GM12801 (cell line): Measurements from ENCODE around the gene SDK2.

Source experiments
- CTCF ChIP-seq: IDR thresholded peaks from one replicate; pipeline ENCODE4 v1.5.1; 2011; ENCODE audit warnings: control low read depth; ENCODE audit not compliant: insufficient read length; ENCODE audit errors: extremely low read depth

SDK2 gene

GRCh38 chr17:73584049-73584448, 60.2 kb downstream of the SDK2 start:
- TF ChIP-seq CTCF: no peak

- TF ChIP-seq CTCF: no peak
These were observed 61.4 kb downstream of the SDK2 start for GRCh38 chr17:73582821-73583220.

DNA sequence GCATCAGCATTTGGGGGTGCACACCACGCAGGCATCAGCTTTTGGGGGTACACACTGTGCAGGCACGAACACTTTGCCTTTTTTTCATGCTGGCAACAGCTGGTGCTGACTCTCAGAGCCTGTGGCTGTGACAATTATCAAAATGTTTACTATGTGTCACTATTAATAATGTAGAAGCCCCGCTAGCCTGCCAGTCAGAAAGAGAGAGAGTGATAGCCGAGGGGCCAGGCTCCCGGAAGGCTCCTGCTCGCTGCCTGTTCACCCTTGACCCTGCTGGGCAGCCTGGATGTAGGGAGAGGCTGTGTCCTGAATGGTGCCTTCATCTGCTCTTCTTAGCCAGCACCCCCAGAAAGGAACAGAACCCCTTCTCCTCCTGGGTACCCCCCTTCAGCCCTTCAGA, 61.9 kb downstream of the SDK2 start:
- no peak for TF ChIP-seq CTCF

DNA sequence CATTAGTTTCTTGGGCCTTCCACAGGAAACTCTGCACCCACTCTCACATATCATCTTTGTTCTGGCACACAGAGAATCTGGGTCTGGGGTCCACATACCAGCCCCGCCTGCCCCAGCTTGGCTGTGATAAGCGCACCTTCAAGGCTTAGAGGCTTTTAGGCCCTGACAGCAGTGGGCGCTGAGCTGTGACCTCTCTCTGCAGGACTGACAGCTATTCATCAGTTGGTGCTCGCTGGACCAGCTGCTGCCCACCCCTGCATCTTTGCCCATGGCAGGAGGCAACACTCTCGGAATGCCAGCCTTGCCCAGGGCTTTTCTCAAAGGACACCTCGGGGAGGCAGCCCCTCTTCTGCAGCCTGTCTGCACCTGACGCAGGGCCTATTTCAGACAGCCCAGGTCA, 62.9 kb downstream of the SDK2 start:
- TF ChIP-seq CTCF: no peak

GRCh38 chr17:73580073-73580710, 64.1 kb downstream of the SDK2 start:
- TF ChIP-seq CTCF: no peak

DNA sequence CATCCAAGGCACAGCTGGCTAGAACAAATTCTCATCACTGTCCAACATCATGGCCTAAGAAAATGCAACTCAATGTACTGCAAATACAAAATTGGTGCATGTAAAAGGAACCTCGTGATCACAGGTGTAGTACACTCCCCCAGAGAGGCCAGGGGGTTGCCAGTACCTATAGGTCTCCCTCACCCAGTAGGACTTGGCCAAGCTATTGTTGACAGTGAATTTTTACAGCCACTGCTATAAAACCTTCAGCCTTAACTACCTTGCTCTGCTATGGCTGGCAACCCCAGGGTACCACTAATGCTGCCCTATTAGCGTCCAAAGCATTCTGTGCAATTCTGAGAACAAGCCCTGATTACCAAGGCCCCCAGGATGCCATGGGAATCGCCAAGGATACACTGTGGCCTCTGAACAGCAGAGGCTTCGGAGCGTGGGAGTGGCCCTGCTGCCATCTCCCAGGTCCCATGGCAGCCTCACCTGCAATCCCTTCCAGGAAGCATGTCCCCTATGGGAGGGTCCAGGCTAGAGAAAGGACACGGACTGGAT, 67.6 kb downstream of the SDK2 start:
- TF ChIP-seq CTCF: no peak

- no peak for TF ChIP-seq CTCF
These were observed 68.6 kb downstream of the SDK2 start for GRCh38 chr17:73575470-73576221.
